BE2C (cell line): Measurements from ENCODE around the gene CLN5.

Experiments used
- DNase-seq: peaks from one replicate; pipeline ENCODE4 v3.0.0-alpha.2; 2020
- H3K27me3 ChIP-seq: fragments of 250-450 bp; sonication (Bioruptor Pico); 2 replicates; pipeline ENCODE4 v1.5.1; 2020; ENCODE audit warnings: mild to moderate bottlenecking
- H3K36me3 ChIP-seq: fragments of 250-450 bp; sonication (Bioruptor Pico); 2 replicates; pipeline ENCODE4 v1.5.1; 2020; ENCODE audit warnings: mild to moderate bottlenecking
- H3K4me1 ChIP-seq: fragments of 250-450 bp; sonication (Bioruptor Pico); 2 replicates; pipeline ENCODE4 v1.5.1; 2020
- H3K4me3 ChIP-seq: 2 replicates; pipeline ENCODE4 v1.5.1; 2011; ENCODE audit warnings: low read depth, low read length
- H3K9me3 ChIP-seq: fragments of 250-450 bp; sonication (Bioruptor Pico); 2 replicates; pipeline ENCODE4 v1.5.1; 2020
- CTCF ChIP-seq: IDR thresholded peaks from 2 replicates; pipeline ENCODE4 v1.5.1; 2012; ENCODE audit warnings: mild to moderate bottlenecking, low read depth, low read length

The CLN5 gene

DNA sequence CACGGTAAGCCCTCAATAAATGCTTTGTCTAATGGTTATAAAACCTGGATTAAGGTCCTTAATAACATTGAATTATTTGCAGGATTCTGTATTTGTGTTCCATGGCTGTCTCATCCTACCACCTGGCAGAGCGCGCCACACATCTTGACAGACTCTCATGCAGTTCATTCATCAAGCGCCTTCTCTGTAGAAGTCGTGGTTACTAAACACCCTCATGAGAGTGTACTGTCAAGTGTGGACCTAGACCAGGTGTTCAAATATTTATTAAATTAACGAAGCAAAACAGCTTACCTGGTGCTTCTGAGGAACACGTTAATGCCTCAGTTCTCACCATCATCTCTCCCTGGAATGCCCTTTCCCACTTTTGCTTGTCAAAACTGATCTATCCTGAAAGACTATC lies 48.2 kb downstream of the CLN5 start:
- no peak for TF ChIP-seq CTCF
- DNase-seq, result no peak
- Histone ChIP-seq H3K4me3 (no peak overlapping the region), H3K27me3 (no peaks in the 10 kb centered on the region), H3K36me3 (peaks cover 5% of the 10 kb centered on the region), H3K9me3 (no peaks in the 10 kb centered on the region), H3K4me1 (no peaks in the 10 kb centered on the region)

DNA sequence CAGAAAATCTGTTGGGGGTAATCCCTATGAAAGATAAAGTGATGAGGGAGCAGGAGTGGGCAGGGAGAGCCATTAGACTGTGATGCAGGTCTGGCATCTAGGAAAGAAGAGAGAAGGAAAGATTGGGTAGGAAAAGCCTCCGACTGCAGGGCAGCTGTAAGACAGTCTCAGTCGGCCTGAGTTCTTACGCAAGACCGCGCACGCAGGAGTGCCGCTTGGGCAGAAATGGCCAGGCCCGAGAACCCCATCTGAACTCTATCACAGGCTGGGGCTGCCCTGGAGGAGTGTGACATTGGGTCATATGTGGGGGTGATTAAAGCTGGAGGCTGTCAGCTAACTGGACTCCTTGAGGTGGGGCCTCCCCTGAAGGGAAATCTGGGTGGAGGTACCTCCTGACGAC lies 49.0 kb downstream of the CLN5 start:
- Histone ChIP-seq H3K9me3 (no peaks in the 10 kb centered on the region), H3K4me3 (no peak overlapping the region)

DNA sequence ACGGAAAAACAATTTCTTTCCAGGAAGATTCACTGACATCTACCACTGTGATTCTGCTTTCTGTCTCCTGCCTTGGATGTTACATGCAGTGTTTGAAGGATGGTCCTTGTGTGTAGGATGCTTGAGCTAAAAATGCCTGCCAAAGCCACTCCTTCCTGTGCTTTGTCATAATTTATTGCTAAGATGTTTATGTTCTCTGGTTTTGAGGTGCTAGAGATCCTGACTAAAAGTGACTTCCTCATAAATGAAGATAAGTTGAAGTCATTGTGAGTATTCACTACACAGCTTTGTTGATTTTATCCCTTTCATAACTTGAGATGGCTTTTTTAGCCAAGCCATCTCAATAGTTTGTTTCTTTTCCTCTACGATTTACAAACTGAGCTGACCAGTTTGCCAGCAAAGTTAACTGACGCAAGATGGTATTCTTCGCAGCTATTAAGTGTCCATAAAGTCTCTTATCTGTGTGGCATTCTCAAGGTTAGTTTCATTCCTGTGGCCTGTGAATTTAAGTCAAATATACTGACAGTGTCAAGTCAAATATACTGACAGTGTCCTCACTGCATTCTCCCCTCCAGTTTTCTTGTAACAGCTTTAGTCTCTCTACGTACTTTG lies 50.8 kb downstream of the CLN5 start:
- no peaks in the 10 kb centered on the region for H3K9me3 ChIP-seq
- TF ChIP-seq CTCF, result no peak
- no peak overlapping the region for H3K4me3 ChIP-seq
- peaks cover 11% of the 10 kb centered on the region for H3K36me3 ChIP-seq
- no peaks in the 10 kb centered on the region for H3K4me1 ChIP-seq
- H3K27me3 ChIP-seq, result no peaks in the 10 kb centered on the region
- DNase-seq, result no peak

More for the DNA sequence above, 49.0 kb downstream of the CLN5 start:
- no peaks in the 10 kb centered on the region for H3K27me3 ChIP-seq
- no peaks in the 10 kb centered on the region for H3K4me1 ChIP-seq
- peaks cover 8% of the 10 kb centered on the region for H3K36me3 ChIP-seq
- no peak for TF ChIP-seq CTCF
- no peak for DNase-seq

- Histone ChIP-seq H3K27me3 (no peaks in the 10 kb centered on the region), H3K4me3 (no peak overlapping the region), H3K36me3 (peaks cover 44% of the 10 kb centered on the region), H3K4me1 (peaks cover 5% of the 10 kb centered on the region; the same call in 1 of the 2 replicates), H3K9me3 (no peaks in the 10 kb centered on the region)
- TF ChIP-seq CTCF, result no peak
- no peak for DNase-seq
Measured at GRCh38 chr13:77047649-77048343, 55.9 kb downstream of the CLN5 start.

GRCh38 chr13:77048681-77049080 lies 56.8 kb downstream of the CLN5 start:
- Histone ChIP-seq H3K27me3 (no peaks in the 10 kb centered on the region), H3K4me1 (peaks cover 5% of the 10 kb centered on the region; the same call in 1 of the 2 replicates), H3K9me3 (no peaks in the 10 kb centered on the region), H3K36me3 (peaks cover 53% of the 10 kb centered on the region), H3K4me3 (no peak overlapping the region)
- no peak for TF ChIP-seq CTCF
- no peak for DNase-seq

GRCh38 chr13:77053192-77053591 lies 61.3 kb downstream of the CLN5 start:
- no peak for DNase-seq
- Histone ChIP-seq H3K9me3 (no peaks in the 10 kb centered on the region; the same call in 1 of the 2 replicates), H3K27me3 (no peaks in the 10 kb centered on the region), H3K4me1 (peaks cover 5% of the 10 kb centered on the region; the same call in 1 of the 2 replicates), H3K36me3 (peaks cover 85% of the 10 kb centered on the region), H3K4me3 (no peak overlapping the region)
- TF ChIP-seq CTCF, result no peak
